Measurements from ENCODE around the gene ABCA12. TPM values are rescaled to one million over a fixed set of nuclear protein-coding genes. Genes with fewer than 3 reads are reported as not detected.

ABCA12 gene
- total and polyA plus RNA-seq, 2 donors (not counting 3 experiments of a cell fraction or from before 2014, with no cell fraction given), result not detected

- Histone ChIP-seq H3K4me2 (ENCODE audit: insufficient read depth, low read length) (no peak overlapping the region), H3K9ac (replicated peaks; ENCODE audit: extremely low read depth, insufficient read depth, low read length) (no peak overlapping the region), H3K36me3 (ENCODE audit: control insufficient read depth in 2 of 2, extremely low read depth in 1 of 2, insufficient read depth in 2 of 2, low read length in 2 of 2) (no peaks in the 10 kb centered on the region), H3K9me3 (replicated peaks; ENCODE audit: control insufficient read depth, insufficient read depth, low read length) (no peaks in the 10 kb centered on the region), H3K27me3 (ENCODE audit: control insufficient read depth in 2 of 2, insufficient read depth in 2 of 2, low read length in 2 of 2) (no peaks in the 10 kb centered on the region), H3K79me2 (ENCODE audit: control insufficient read depth, insufficient read depth, low read length) (no peaks in the 10 kb centered on the region), H3K4me3 (replicated peaks in 1 of 3; ENCODE audit: insufficient read depth in 1 of 3, low read depth in 1 of 3, low read length in 3 of 3) (no peak overlapping the region), H4K20me1 (replicated peaks; ENCODE audit: control insufficient read depth, extremely low read depth, insufficient read depth, low read length) (no peaks in the 10 kb centered on the region), H2AFZ (ENCODE audit: low read depth, low read length) (no peak overlapping the region), H3K27ac (ENCODE audit: insufficient read depth, low read depth, low read length) (no peak overlapping the region), H3K9me1 (replicated peaks; ENCODE audit: control insufficient read depth, extremely low read depth, insufficient read depth, low read length) (no peaks in the 10 kb centered on the region), H3K4me1 (ENCODE audit: control insufficient read depth, extremely low read depth, insufficient read depth, low read length) (no peaks in the 10 kb centered on the region)
- ChIA-PET POLR2A (no interaction called here), CTCF (no interaction called here)
- no TSS peak for BruUV-seq (replicated peaks)
- intact Hi-C loops (cut with micrococcal nuclease), result no loop called here
- TF ChIP-seq GATA2 (IDR thresholded peaks at IDR 0.05; ENCODE audit: insufficient read depth, insufficient read length, low read depth, low read length) (no peak), POLR2A (IDR thresholded peaks at IDR 0.05; ENCODE audit: low read depth, low read length) (no peak), JUN (IDR thresholded peaks at IDR 0.05; ENCODE audit: borderline replicate concordance, insufficient read depth, insufficient read length, low read depth) (no peak), CTCF (IDR thresholded peaks at IDR 0.05; ENCODE audit: extremely low read depth in 1 of 2, insufficient read depth in 1 of 2, low read depth in 1 of 2, low read length in 2 of 2) (no peak), EZH2 (IDR thresholded peaks at IDR 0.05; ENCODE audit: borderline replicate concordance, low read depth, low read length, severe bottlenecking) (no peak), POLR2AphosphoS5 (IDR thresholded peaks at IDR 0.05; ENCODE audit: insufficient read depth, low read depth, low read length) (no peak), FOS (IDR thresholded peaks at IDR 0.05; ENCODE audit: borderline replicate concordance, insufficient read depth, low read length) (no peak)
- TF ChIP-seq, protein P1, sequence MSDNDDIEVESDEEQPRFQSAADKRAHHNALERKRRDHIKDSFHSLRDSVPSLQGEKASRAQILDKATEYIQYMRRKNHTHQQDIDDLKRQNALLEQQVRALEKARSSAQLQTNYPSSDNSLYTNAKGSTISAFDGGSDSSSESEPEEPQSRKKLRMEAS (IDR thresholded peaks at IDR 0.05; ENCODE audit: insufficient read depth, insufficient read length), result no peak
- FAIRE-seq (no peak), DNase-seq (ENCODE audit: low read depth, low spot score) (no peak)
- dilution Hi-C loops (cut with MboI; ENCODE audit: extremely low pct_ligation_motif_present, low sequenced_read_pairs), result no loop called here
These were observed 10.6 kb upstream of the ABCA12 start for GRCh38 chr2:215149060-215149459.

Data from endothelial cell of umbilical vein (primary cell).